Mesenchymal stem cell (in vitro differentiated cells and primary cell): ENCODE data around the gene GNAI2.
"Not testable (repeated sequence)": the region's sequence is repeated elsewhere in the genome, so short reads cannot be mapped to it uniquely, and the experiment has no call there.

Source experiments
- DNase-seq: peaks from one replicate; pipeline ENCODE4 v3.0.0-alpha.2; 2013
- H2AFZ ChIP-seq: one replicate; pipeline ENCODE4 v1.6.1; 2013; ENCODE audit warnings: low read depth, mild to moderate bottlenecking, control low read depth, inconsistent platforms, low read length, moderate library complexity
- H2AK5ac ChIP-seq: 2 replicates; pipeline ENCODE4 v1.6.1; 2013; ENCODE audit warnings: low read length, moderate library complexity, mild to moderate bottlenecking, inconsistent platforms; ENCODE audit not compliant: severe bottlenecking
- H2BK120ac ChIP-seq: one replicate; pipeline ENCODE4 v1.6.1; 2013; ENCODE audit warnings: low read depth, mild to moderate bottlenecking, inconsistent platforms, low read length, moderate library complexity
- H2BK12ac ChIP-seq, 2 experiments: one replicate each; pipeline ENCODE4 v1.6.1; 2013; ENCODE audit warnings: inconsistent platforms in 2 of 2, low read length in 2 of 2, mild to moderate bottlenecking in 2 of 2, moderate library complexity in 2 of 2, control low read depth in 1 of 2
- H2BK15ac ChIP-seq: one replicate; pipeline ENCODE4 v1.6.1; 2013; ENCODE audit warnings: mild to moderate bottlenecking, low read depth, inconsistent platforms; ENCODE audit not compliant: poor library complexity, severe bottlenecking
- H2BK5ac ChIP-seq: 2 replicates; pipeline ENCODE4 v1.6.1; 2013; ENCODE audit warnings: low read depth, mild to moderate bottlenecking, low read length, control low read depth, inconsistent platforms; ENCODE audit not compliant: poor library complexity, severe bottlenecking
- H3K14ac ChIP-seq, 2 experiments: one replicate each; pipeline ENCODE4 v1.6.1; 2013; ENCODE audit warnings: inconsistent platforms in 2 of 2, low read length in 2 of 2, control low read depth in 1 of 2, mild to moderate bottlenecking in 1 of 2, moderate library complexity in 1 of 2
- H3K18ac ChIP-seq, 2 experiments: one replicate each; pipeline ENCODE4 v1.6.1; 2013; ENCODE audit warnings: inconsistent platforms in 2 of 2, low read length in 2 of 2, control low read depth in 1 of 2, low read depth in 1 of 2, mild to moderate bottlenecking in 1 of 2
- H3K23ac ChIP-seq, 2 experiments: one replicate each; pipeline ENCODE4 v1.6.1; 2013; ENCODE audit warnings: inconsistent platforms in 2 of 2, low read length in 2 of 2, mild to moderate bottlenecking in 2 of 2, moderate library complexity in 2 of 2, control low read depth in 1 of 2
- H3K27ac ChIP-seq: 2 replicates; pipeline ENCODE4 v1.5.1; 2013; ENCODE audit warnings: mild to moderate bottlenecking, moderate library complexity, low read length, control low read depth, inconsistent platforms; ENCODE audit not compliant: poor library complexity, severe bottlenecking
- H3K27me3 ChIP-seq, 2 experiments: 2 replicates each; pipeline versions ENCODE4 v1.6.1 to v1.7.0; 2013; ENCODE audit warnings: low read length in 2 of 2, mild to moderate bottlenecking in 2 of 2, moderate library complexity in 2 of 2, control low read depth in 1 of 2, inconsistent platforms in 1 of 2; ENCODE audit not compliant: control insufficient read depth in 1 of 2, insufficient read depth in 1 of 2
- H3K36me3 ChIP-seq, 2 experiments: 2 replicates each; pipeline versions ENCODE4 v1.6.1 to v1.7.0; 2013; ENCODE audit warnings: low read length in 2 of 2, control low read depth in 1 of 2, inconsistent platforms in 1 of 2, low read depth in 1 of 2, mild to moderate bottlenecking in 1 of 2; ENCODE audit not compliant: insufficient read depth in 2 of 2, control insufficient read depth in 1 of 2
- H3K4ac ChIP-seq, 2 experiments: one replicate each; pipeline ENCODE4 v1.6.1; 2013; ENCODE audit warnings: inconsistent platforms in 2 of 2, low read length in 2 of 2, mild to moderate bottlenecking in 2 of 2, moderate library complexity in 2 of 2, control low read depth in 1 of 2, low read depth in 1 of 2
- H3K4me1 ChIP-seq: 2 replicates; pipeline ENCODE4 v1.6.1; 2013; ENCODE audit warnings: low read depth, low read length, control low read depth; ENCODE audit not compliant: control insufficient read depth, insufficient read depth
- H3K4me2 ChIP-seq: 2 replicates; pipeline ENCODE4 v1.6.1; 2013; ENCODE audit warnings: low read length, mild to moderate bottlenecking, inconsistent platforms; ENCODE audit not compliant: poor library complexity, severe bottlenecking
- H3K4me3 ChIP-seq, 2 experiments: 2 replicates each; pipeline versions ENCODE4 v1.5.1 to v1.7.0; 2013; ENCODE audit warnings: low read length in 2 of 2, mild to moderate bottlenecking in 2 of 2, control low read depth in 1 of 2, low read depth in 1 of 2; ENCODE audit not compliant: insufficient read depth in 1 of 2
- H3K79me1 ChIP-seq: replicated peaks from 2 replicates; pipeline ENCODE4 v1.6.1; 2013; ENCODE audit warnings: mild to moderate bottlenecking, control low read depth, low read length, inconsistent platforms; ENCODE audit not compliant: poor library complexity, severe bottlenecking
- H3K9ac ChIP-seq: 2 replicates; pipeline ENCODE4 v1.7.0; 2013; ENCODE audit warnings: mild to moderate bottlenecking, low read length, moderate library complexity
- H3K9me3 ChIP-seq: 2 replicates; pipeline ENCODE4 v1.7.0; 2013; ENCODE audit warnings: mild to moderate bottlenecking, low read length; ENCODE audit not compliant: control insufficient read depth
- H4K8ac ChIP-seq: one replicate; pipeline ENCODE4 v1.6.1; 2013; ENCODE audit warnings: inconsistent platforms, mild to moderate bottlenecking, low read length, moderate library complexity
- H4K91ac ChIP-seq: one replicate; pipeline ENCODE4 v1.6.1; 2013; ENCODE audit warnings: mild to moderate bottlenecking, low read length, inconsistent platforms
- WGBS: methylation state at CpG from one replicate; pipeline ENCODE4 v1.1.7; 2013; ENCODE audit warnings: mixed read lengths; 5-methylcytosine and 5-hydroxymethylcytosine counted together

Gene GNAI2

GRCh38 chr3:50278123-50278879 is 42.3 kb downstream of the GNAI2 start:
- Histone ChIP-seq H2BK5ac (no peak overlapping the region), H3K27me3 (peaks cover 19 to 31% of the 10 kb centered on the region in 2 experiments), H3K4me1 (peaks cover 15% of the 10 kb centered on the region), H4K91ac (no peak overlapping the region), H3K23ac (no peak overlapping the region), H3K4me3 (no peak overlapping the region), H3K14ac (no peak overlapping the region), H2AFZ (no peak overlapping the region), H4K8ac (no peak overlapping the region), H2BK15ac (no peak overlapping the region), H2BK12ac (no peak overlapping the region), H3K4me2 (no peak overlapping the region), H3K9me3 (no peaks in the 10 kb centered on the region), H3K27ac (no peak overlapping the region), H2AK5ac (no peak overlapping the region), H3K36me3 (peaks cover 0 to 5% of the 10 kb centered on the region in 2 experiments), H3K9ac (no peak overlapping the region), H3K79me1 (no peaks in the 10 kb centered on the region), H3K18ac (no peak overlapping the region), H3K4ac (no peak overlapping the region), H2BK120ac (no peak overlapping the region)
- no peak for DNase-seq
- 85% methylated on average over 4 of the region's 4 CpGs for WGBS

GRCh38 chr3:50278880-50279224 is 42.8 kb downstream of the GNAI2 start, which contains the start of gene LSMEM2:
LSMEM2 (plus strand) TSS chr3:50279087; CDS start chr3:50279114, 27 bp downstream.
- Histone ChIP-seq H2BK120ac (no peak within 1 kb of the TSS), H3K4me2 (no peak within 1 kb of the TSS), H2BK12ac (no peak within 1 kb of the TSS), H2AK5ac (no peak within 1 kb of the TSS), H3K4ac (no peak within 1 kb of the TSS), H4K8ac (no peak within 1 kb of the TSS), H2BK15ac (no peak within 1 kb of the TSS), H2BK5ac (no peak within 1 kb of the TSS), H3K27me3 (peaks cover 14 to 29% of the 10 kb centered on the region in 2 experiments), H3K18ac (no peak within 1 kb of the TSS), H3K27ac (no peak within 1 kb of the TSS), H3K9ac (no peak within 1 kb of the TSS), H2AFZ (no peak within 1 kb of the TSS), H4K91ac (no peak within 1 kb of the TSS), H3K36me3 (peaks cover 0 to 5% of the 10 kb centered on the region in 2 experiments), H3K79me1 (no peaks in the 10 kb centered on the region), H3K9me3 (no peaks in the 10 kb centered on the region), H3K4me1 (peaks cover 14% of the 10 kb centered on the region), H3K14ac (no peak within 1 kb of the TSS), H3K4me3 (no peak within 1 kb of the TSS), H3K23ac (no peak within 1 kb of the TSS)
- 56% methylated on average over 2 of the region's 2 CpGs for WGBS
- DNase-seq = no peak

DNA sequence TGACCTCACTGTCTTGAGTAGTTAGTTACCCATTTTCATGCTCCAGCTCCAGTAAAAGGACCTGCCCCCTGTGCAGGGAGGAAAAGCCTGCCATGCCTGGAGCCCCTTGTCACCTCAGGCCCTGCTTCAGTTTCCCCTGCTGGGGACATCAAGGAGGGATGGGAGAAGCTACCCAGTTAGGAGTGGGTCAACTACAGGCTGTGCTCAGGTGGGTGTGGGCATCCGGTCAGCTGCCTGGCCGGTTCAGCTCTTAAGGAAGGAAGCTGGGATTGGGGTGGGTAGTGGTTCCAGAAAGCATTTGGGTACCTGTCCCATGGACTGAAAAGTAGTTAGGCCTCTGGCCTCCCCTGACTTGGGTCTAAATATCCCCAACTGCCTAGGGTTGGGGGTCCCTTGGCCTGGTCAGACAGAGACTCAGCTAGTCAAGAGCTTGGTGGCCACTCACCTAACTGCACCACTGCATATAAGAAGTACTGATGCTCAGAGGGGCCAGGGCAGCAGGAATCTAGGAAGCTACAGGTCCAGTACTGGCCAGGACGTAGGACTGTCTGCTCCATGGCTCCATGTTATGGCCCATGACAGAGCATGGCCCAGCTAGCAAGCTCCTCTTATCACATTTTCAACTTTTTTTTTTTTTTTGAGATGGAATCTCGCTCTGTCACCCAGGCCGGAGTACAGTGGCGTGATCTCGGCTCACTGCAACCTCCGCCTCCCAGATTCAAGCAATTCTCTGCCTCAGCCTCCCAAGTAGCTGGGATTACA is 43.4 kb downstream of the GNAI2 start:
- H3K36me3 ChIP-seq = peaks cover 0 to 5% of the 10 kb centered on the region in 2 experiments
- 96% methylated on average over 3 of the region's 8 CpGs for WGBS

DNA sequence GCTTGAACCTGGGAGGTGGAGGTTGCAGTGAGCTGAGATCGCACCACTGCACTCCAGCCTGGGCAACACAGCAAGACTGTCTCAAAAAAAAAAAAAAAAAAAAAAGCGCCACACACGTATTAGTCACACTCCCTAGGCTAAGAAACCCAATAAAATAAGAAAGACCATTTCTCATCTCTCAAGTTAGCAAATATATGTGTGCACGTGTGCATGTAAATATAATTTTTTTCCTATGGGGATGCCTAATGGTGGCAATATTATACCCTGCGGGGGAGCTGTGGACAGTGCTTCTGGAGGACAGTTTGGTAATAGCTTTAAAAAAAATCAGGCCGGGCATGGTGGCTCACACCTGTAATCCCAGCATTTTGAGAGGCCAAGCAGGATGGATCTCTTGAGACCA is 48.1 kb downstream of the GNAI2 start:
- not testable (repeated sequence) for H3K9me3 ChIP-seq, H2AFZ ChIP-seq, H3K18ac ChIP-seq, H3K4ac ChIP-seq, H2AK5ac ChIP-seq, H3K79me1 ChIP-seq, H3K4me3 ChIP-seq, H3K14ac ChIP-seq, H2BK5ac ChIP-seq, H2BK12ac ChIP-seq, H4K8ac ChIP-seq, H2BK120ac ChIP-seq, H2BK15ac ChIP-seq, H3K4me1 ChIP-seq, H3K27ac ChIP-seq, DNase-seq, H3K4me2 ChIP-seq, H4K91ac ChIP-seq, H3K9ac ChIP-seq, H3K27me3 ChIP-seq, H3K23ac ChIP-seq
- WGBS = 94% methylated on average over 4 of the region's 6 CpGs
- H3K36me3 ChIP-seq = peaks cover 30 to 33% of the 10 kb centered on the region in 2 experiments

More for the DNA sequence above, 43.4 kb downstream of the GNAI2 start:
- Histone ChIP-seq H3K9ac (no peak overlapping the region), H3K27me3 (peaks cover 8 to 23% of the 10 kb centered on the region in 2 experiments), H3K14ac (no peak overlapping the region), H3K27ac (no peak overlapping the region), H3K4me2 (no peak overlapping the region), H3K9me3 (no peaks in the 10 kb centered on the region), H3K4me1 (peaks cover 13% of the 10 kb centered on the region), H4K8ac (no peak overlapping the region), H3K4me3 (no peak overlapping the region), H2AK5ac (no peak overlapping the region), H3K79me1 (no peaks in the 10 kb centered on the region), H2BK120ac (no peak overlapping the region), H3K18ac (no peak overlapping the region), H2AFZ (no peak overlapping the region), H2BK5ac (no peak overlapping the region), H3K23ac (no peak overlapping the region), H3K4ac (no peak overlapping the region), H2BK15ac (no peak overlapping the region), H2BK12ac (no peak overlapping the region), H4K91ac (no peak overlapping the region)
- no peak for DNase-seq
